Bronchial epithelial cell (primary cell): ENCODE measurements around the gene NAA11. TPM values are rescaled to one million over a fixed set of nuclear protein-coding genes. Genes with fewer than 3 reads are reported as not detected.

Experiments
- DNase-seq: peaks from one replicate; pipeline ENCODE4 v3.0.0-alpha.2; 2010; ENCODE audit warnings: low read depth
- FAIRE-seq: peaks from 2 replicates; lab custom pipeline; 2011; peaks lifted over from hg19 to GRCh38; lab: Jason Lieb, UNC
- H3K27me3 ChIP-seq: 2 replicates; pipeline ENCODE4 v1.5.1; 2011; ENCODE audit warnings: low read length; ENCODE audit not compliant: control insufficient read depth, insufficient read depth
- H3K36me3 ChIP-seq: 2 replicates; pipeline ENCODE4 v1.5.1; 2011; ENCODE audit warnings: low read length; ENCODE audit not compliant: control insufficient read depth, insufficient read depth
- H3K4me3 ChIP-seq: 2 replicates; pipeline ENCODE4 v1.5.1; 2011; ENCODE audit warnings: mild to moderate bottlenecking, low read depth, low read length, control low read depth
- total RNA-seq: library from RNA; depleted of rRNA; stranded (reverse); fragments of >200 nt; gene quantifications from 2 replicates; pipeline ENCODE4 v1.2.1, GENCODE V29; 2014
- TF ChIP-seq, protein P1 (sequence below): IDR thresholded peaks from 2 replicates; pipeline ENCODE4 v1.5.1; 2011; ENCODE audit warnings: mild to moderate bottlenecking, moderate library complexity, low read length, control low read depth, inconsistent platforms; ENCODE audit not compliant: insufficient read depth, severe bottlenecking

Gene NAA11
- total RNA-seq, 1 donor from 2014 or later: not detected

DNA sequence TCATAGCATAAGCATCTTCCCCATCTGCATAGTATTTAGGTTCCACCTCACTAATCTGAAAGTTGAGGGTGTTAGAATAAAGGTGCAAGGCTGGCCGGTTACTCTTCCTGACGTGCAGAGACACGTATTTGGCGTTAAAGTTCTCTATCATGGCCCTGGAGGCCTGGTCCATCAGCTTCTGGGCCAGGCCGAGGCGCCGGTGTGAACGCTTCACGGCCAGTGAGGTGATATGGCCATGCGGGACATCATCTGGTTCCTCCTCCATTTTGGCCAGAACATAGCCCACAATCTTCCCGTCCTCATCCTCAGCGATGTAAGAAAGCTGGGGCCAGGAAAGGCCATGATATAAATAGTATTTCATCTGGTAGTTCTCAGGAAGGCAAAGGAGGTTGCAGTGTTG, 425 bp downstream of the NAA11 start:
- Histone ChIP-seq H3K4me3 (no peak overlapping the region), H3K36me3 (no peaks in the 10 kb centered on the region), H3K27me3 (no peaks in the 10 kb centered on the region)
- DNase-seq (no peak), FAIRE-seq (no peak)
- TF ChIP-seq, protein P1, sequence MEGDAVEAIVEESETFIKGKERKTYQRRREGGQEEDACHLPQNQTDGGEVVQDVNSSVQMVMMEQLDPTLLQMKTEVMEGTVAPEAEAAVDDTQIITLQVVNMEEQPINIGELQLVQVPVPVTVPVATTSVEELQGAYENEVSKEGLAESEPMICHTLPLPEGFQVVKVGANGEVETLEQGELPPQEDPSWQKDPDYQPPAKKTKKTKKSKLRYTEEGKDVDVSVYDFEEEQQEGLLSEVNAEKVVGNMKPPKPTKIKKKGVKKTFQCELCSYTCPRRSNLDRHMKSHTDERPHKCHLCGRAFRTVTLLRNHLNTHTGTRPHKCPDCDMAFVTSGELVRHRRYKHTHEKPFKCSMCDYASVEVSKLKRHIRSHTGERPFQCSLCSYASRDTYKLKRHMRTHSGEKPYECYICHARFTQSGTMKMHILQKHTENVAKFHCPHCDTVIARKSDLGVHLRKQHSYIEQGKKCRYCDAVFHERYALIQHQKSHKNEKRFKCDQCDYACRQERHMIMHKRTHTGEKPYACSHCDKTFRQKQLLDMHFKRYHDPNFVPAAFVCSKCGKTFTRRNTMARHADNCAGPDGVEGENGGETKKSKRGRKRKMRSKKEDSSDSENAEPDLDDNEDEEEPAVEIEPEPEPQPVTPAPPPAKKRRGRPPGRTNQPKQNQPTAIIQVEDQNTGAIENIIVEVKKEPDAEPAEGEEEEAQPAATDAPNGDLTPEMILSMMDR: no peak

DNA sequence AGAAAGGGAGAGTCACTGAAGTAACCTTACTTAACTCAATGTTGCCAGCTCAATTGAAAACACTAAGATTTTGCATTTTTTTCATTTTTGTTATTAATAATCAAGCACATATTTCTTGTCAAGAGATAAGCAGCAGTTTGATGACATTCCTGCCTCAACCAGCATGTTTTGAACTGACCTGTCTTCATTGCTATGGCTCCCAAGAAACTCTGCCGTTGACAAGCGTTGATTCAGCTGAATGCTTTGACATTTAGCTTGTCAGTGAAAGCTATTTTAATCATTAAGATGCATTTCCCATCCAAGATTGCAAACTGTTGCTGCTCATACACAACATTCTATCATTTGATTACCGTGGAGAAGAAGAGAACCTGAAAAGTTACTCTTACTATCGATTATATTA, 5.9 kb downstream of the NAA11 start:
- FAIRE-seq (no peak), DNase-seq (no peak)
- Histone ChIP-seq H3K4me3 (no peak overlapping the region), H3K36me3 (no peaks in the 10 kb centered on the region), H3K27me3 (no peaks in the 10 kb centered on the region)
- TF ChIP-seq, protein P1: no peak

DNA sequence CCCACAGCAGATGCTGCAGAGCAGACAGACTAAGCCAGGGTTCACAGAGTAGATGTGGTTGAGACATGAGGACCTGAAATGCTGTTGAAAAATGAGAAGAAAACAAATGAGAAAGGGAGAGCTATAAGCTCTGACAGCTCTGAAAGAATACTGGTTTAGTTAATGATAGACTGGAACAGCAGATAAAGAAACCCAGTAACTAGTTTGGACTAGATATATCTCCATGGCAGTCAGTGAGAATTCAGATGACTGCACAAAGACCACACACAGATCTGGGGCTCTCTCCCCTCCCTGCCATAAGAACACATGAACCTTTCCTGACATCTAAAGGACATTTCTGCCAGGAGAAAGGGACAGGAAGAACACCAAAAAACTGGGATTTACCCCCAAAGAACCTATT, 8.2 kb downstream of the NAA11 start:
- no peaks in the 10 kb centered on the region for H3K36me3 ChIP-seq
- FAIRE-seq (no peak), DNase-seq (no peak)
- TF ChIP-seq, protein P1: no peak
- H3K27me3 ChIP-seq: no peaks in the 10 kb centered on the region
- no peak overlapping the region for H3K4me3 ChIP-seq

DNA sequence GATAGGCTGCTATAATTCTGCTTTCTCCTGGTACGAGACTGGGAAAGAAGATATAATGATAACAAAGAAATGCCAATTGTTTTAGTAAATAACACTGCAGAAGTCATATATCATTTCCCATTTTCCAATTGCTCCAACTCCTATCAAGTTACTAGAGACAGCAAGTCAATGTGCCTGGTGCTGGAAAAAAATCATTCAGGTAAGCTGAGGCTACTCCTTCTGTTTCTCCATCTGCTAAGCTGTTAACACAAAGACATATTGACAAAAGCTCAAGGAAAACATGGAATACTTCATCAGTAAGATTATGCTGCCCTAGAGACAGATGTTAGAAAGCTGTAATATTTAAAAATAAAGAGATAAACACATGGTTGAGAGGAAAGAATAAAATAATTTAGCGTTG, 10.0 kb downstream of the NAA11 start:
- no peak overlapping the region for H3K4me3 ChIP-seq
- no peaks in the 10 kb centered on the region for H3K36me3 ChIP-seq
- H3K27me3 ChIP-seq: no peaks in the 10 kb centered on the region
- FAIRE-seq (no peak), DNase-seq (no peak)
- TF ChIP-seq, protein P1: no peak

DNA sequence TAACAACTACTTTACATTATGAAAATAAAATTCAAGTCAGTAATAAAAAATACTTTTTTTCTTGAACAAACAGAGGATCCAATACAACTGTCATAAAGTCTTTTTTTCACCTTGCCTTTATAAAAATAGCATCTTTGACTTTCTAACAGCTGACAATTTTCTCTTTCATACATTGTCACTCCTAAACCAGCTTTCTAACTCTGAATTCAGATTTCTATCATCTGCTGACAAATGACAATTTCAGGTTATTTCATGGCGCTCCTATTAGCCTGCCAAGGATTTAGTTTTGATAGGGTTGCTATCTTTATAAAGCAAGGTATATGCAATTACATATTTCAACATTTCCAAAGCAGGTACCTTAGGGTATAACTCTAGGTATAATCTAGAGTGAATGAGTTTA, 14.6 kb downstream of the NAA11 start:
- no peaks in the 10 kb centered on the region for H3K36me3 ChIP-seq
- no peak for FAIRE-seq
- no peak overlapping the region for H3K4me3 ChIP-seq
- no peak for DNase-seq
- TF ChIP-seq, protein P1: no peak
- H3K27me3 ChIP-seq: no peaks in the 10 kb centered on the region

DNA sequence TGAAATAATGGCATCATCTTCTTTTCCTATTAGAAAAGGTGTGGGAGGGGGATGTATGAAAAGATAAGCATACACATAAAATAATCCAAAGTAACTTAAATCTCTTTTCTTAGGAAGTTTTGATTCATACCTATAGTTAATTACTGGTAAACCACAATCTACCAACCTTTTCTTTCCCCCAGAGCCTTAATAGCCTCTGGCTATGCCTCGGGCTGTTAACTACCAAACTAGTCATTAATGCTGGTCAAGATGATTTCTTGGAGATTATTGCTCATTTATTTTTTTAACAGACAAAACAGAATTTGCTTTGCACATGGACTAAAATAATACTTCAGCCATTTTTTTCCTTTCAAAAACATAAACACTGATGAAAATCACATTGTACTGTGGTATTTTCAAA, 16.9 kb downstream of the NAA11 start:
- FAIRE-seq: no peak
- H3K36me3 ChIP-seq: no peaks in the 10 kb centered on the region
- H3K4me3 ChIP-seq: no peak overlapping the region
- TF ChIP-seq, protein P1: no peak
- DNase-seq: no peak
- H3K27me3 ChIP-seq: no peaks in the 10 kb centered on the region
